Mucosa of descending colon (tissue), 3 donors: ENCODE measurements around the gene CUTC. TPM values are rescaled to one million over a fixed set of nuclear protein-coding genes. Genes with fewer than 3 reads are reported as not detected.
A peak's percentile ranks its signal among the peaks of the same experiment; 100 is the strongest.

Experiments used
- ATAC-seq: fragments of 200-7000 bp; cut with Tn5 transposase; one replicate; pipeline ENCODE4 v1.9.1; 2020; ENCODE audit warnings: mild to moderate bottlenecking, moderate library complexity
- DNase-seq, 3 donors: peaks; one replicate each; pipeline ENCODE4 v3.0.0-alpha.2; 2020
- H3K36me3 ChIP-seq: fragments of 200-600 bp; one replicate; pipeline ENCODE4 v1.8.0; 2021; ENCODE audit warnings: low read depth, mild to moderate bottlenecking
- H3K4me1 ChIP-seq: fragments of 200-600 bp; one replicate; pipeline ENCODE4 v1.8.0; 2021; ENCODE audit warnings: low read depth, mild to moderate bottlenecking
- H3K4me3 ChIP-seq: fragments of 200-600 bp; one replicate; pipeline ENCODE4 v1.8.0; 2021; ENCODE audit warnings: mild to moderate bottlenecking
- H3K9me3 ChIP-seq: fragments of 200-600 bp; one replicate; pipeline ENCODE4 v1.8.0; 2021; ENCODE audit warnings: mild to moderate bottlenecking
- CTCF ChIP-seq: fragments of 200-600 bp; IDR thresholded peaks from one replicate; pipeline ENCODE4 v1.8.0; 2022; ENCODE audit warnings: antibody characterized with exemption, mild to moderate bottlenecking
- intact Hi-C, 2 donors: fragments of 100-400 bp; cut with DNase I in 1 of 2; cut with micrococcal nuclease in 1 of 2; formaldehyde crosslinking; loops; one replicate each; pipeline versions ENCODE4 v1.11.0 to v1.11.1; 2022; cut with DNase I, micrococcal nuclease
- total RNA-seq, 3 donors: library from RNA; stranded (reverse); fragmentation: NEBNext Ultra II Directional in 2 of 3; extraction: Animal tissue kit (Norgen Biotek cat#: 25700) in 2 of 3; gene quantifications; one replicate each; pipeline versions ENCODE4 v1.2.1 to v1.2.4, GENCODE V29; 2021 to 2023
- donor health status: DM: no; HTN: no; CAD: no; lungs with moderate emphysema.
- donor health status: DM: no; HTN: no; CAD: no.
- donor health status: DM: no; HTN: yes; CAD: no.

CUTC gene
- total RNA-seq, 3 donors from 2014 or later = 10.7 to 22.1 (median 11.4) TPM

- ATAC-seq = peak; percentile 81
- intact Hi-C loops = no loop called here
- Histone ChIP-seq H3K36me3 (no peaks in the 10 kb centered on the region), H3K4me1 (no peaks in the 10 kb centered on the region), H3K4me3 (no peak overlapping the region), H3K9me3 (no peaks in the 10 kb centered on the region)
- DNase-seq = peak in 1 of 3 donors; percentile 81
- peak; percentile 40 for TF ChIP-seq CTCF
Observed at GRCh38 chr10:99711129-99711719, 20.8 kb upstream of the CUTC start.

DNA sequence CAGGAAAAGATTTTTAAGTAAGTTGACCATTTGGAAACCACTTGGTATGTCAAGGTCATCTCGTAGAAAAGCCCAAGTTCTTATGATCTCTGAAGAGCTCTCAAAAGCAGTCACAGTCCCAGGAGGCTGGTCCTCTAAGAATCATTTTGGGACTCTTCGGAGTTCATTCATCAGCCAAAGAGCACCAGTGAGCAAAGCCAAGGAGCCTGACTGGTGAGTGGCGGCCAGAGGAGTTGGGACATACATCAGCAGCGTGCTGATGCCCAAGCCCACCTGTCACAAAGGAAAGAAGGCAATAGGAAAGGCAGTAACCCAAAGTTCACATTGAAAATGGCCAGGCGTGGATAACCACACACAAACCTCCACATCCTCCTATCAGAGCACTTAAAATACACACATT is 17.6 kb upstream of the CUTC start:
- ATAC-seq = no peak
- intact Hi-C loops = no loop called here
- Histone ChIP-seq H3K9me3 (no peaks in the 10 kb centered on the region), H3K4me3 (no peak overlapping the region), H3K4me1 (no peaks in the 10 kb centered on the region), H3K36me3 (no peaks in the 10 kb centered on the region)
- DNase-seq = no peak
- no peak for TF ChIP-seq CTCF

- H3K4me1 ChIP-seq = no peaks in the 10 kb centered on the region
- no peaks in the 10 kb centered on the region for H3K36me3 ChIP-seq
- DNase-seq (no peak), ATAC-seq (no peak)
- intact Hi-C loops = no loop called here
- no peaks in the 10 kb centered on the region for H3K9me3 ChIP-seq
- no peak overlapping the region for H3K4me3 ChIP-seq
- TF ChIP-seq CTCF = no peak
Observed at GRCh38 chr10:99720387-99720786, 11.6 kb upstream of the CUTC start.

DNA sequence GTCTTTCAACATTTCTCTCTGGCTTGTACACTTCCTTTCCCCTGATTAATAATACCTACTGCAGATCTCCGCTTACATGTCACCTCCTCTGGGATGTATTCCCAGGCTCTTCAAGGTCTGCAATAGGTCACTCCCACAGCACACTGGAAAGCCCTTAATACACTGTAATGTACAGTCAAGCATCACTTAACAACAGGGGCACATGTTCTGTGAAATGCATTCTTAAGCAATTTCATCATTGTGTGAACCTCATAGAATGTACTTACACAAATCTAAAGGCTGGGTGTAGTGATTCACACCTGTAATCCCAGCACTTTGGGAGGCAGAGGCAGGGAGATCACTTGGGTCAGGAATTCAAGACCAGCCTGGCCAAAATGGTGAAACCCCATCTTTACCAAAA is 2.0 kb upstream of the CUTC start:
- intact Hi-C loops = no loop called here
- Histone ChIP-seq H3K36me3 (peaks cover 3% of the 10 kb centered on the region), H3K9me3 (no peaks in the 10 kb centered on the region), H3K4me1 (peaks cover 18% of the 10 kb centered on the region), H3K4me3 (no peak overlapping the region)
- DNase-seq = no peak
- ATAC-seq = no peak
- no peak for TF ChIP-seq CTCF

DNA sequence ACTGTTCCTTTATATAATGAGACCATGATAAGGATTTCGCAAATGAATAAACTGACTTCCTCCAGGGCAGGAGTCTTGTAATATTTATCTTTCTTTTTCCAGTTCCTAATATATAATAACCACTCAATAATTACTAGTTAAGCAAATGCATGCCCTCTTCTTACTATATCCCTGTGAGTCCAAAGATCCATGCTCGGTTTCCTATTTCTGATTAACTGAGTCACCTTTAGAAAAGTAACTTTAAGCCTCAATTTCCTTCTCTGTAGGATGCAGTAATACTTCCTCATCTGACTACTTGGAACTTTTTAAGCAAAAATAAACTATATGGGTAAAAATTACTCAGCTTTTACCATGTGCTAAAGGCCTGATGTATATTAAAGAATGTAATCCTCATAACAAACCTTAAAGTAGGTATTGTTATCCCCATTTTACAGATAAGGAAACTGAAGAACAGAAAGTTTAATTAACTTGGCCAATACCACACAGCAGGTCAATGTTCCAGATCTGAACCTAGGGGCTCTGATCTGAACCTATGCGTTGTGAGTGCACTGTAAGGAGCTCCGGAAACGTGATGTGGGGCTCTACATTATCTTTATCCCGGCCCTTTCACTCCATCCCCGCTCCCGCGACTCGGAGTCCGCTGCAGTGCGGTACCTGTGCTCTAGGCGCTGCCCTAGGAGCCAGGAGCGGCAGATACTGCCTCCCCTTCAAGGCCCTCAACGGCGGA is 565 bp upstream of the CUTC start:
- H3K4me3 ChIP-seq = peak overlapping the region; percentile 67
- no peaks in the 10 kb centered on the region for H3K9me3 ChIP-seq
- peak; percentile 34 for ATAC-seq
- TF ChIP-seq CTCF = no peak
- H3K4me1 ChIP-seq = peaks cover 18% of the 10 kb centered on the region
- intact Hi-C loops = no loop called here
- DNase-seq = no peak
- peaks cover 3% of the 10 kb centered on the region for H3K36me3 ChIP-seq
